ENCODE results near the gene CCDC92.

- TF ChIP-seq EGR1 (IDR thresholded peaks at IDR 0.05) (no peak), CREB1 (IDR thresholded peaks at IDR 0.05; ENCODE audit: low read depth) (no peak), EP300 (IDR thresholded peaks at IDR 0.05; ENCODE audit: borderline replicate concordance) (no peak), RAD21 (IDR thresholded peaks at IDR 0.05; ENCODE audit: low read depth) (no peak), FOXM1 (IDR thresholded peaks at IDR 0.05; ENCODE audit: borderline replicate concordance, low read depth) (no peak), REST (IDR thresholded peaks at IDR 0.05; ENCODE audit: low read depth) (no peak)
Measured at GRCh38 chr12:123935956-123936355, 36.7 kb downstream of the CCDC92 start.
